Endothelial cell of umbilical vein (primary cell): ENCODE data around the gene ALKBH7. TPM values are rescaled to one million over a fixed set of nuclear protein-coding genes. Genes with fewer than 3 reads are reported as not detected.

Source experiments
- BruUV-seq: library from RNA; stranded (reverse); fragments of 400-500 nt; replicated peaks from 2 replicates; lab custom pipeline; 2021; lab: Mats Ljungman, UMichigan
- CTCF ChIA-PET: fragments of 300-600, 350-600 bp; sonication (Branson Sonifier 250); formaldehyde crosslinking; loops from one replicate; lab custom pipeline; 2021; ENCODE audit warnings: antibody characterized with exemption, inconsistent platforms; lab: Charles Lee
- POLR2A ChIA-PET: fragments of 300-600, 350-600 bp; sonication (Branson Sonifier 250); formaldehyde crosslinking; loops from one replicate; lab custom pipeline; 2021; ENCODE audit warnings: antibody characterized with exemption, inconsistent platforms; lab: Charles Lee
- DNase-seq: peaks from one replicate; pipeline ENCODE4 v3.0.0-alpha.2; 2011; ENCODE audit warnings: low read depth, low spot score
- FAIRE-seq: peaks from 2 replicates; lab custom pipeline; 2011; peaks lifted over from hg19 to GRCh38; lab: Jason Lieb, UNC
- H2AFZ ChIP-seq: 2 replicates; pipeline ENCODE4 v1.6.0; 2012; ENCODE audit warnings: low read depth, low read length, control low read depth, inconsistent platforms
- H3K27ac ChIP-seq: 2 replicates; pipeline ENCODE4 v1.5.1; 2011; ENCODE audit warnings: low read depth, mild to moderate bottlenecking, control low read depth, low read length, moderate library complexity; ENCODE audit not compliant: insufficient read depth
- H3K27me3 ChIP-seq, 2 experiments: 2 replicates each; pipeline versions ENCODE4 v1.6.0 to v1.6.1; 2011; ENCODE audit warnings: low read length in 2 of 2, mixed read lengths in 1 of 2; ENCODE audit not compliant: control insufficient read depth in 2 of 2, insufficient read depth in 2 of 2
- H3K36me3 ChIP-seq, 2 experiments: 2 replicates in 1 of 2; 3 replicates in 1 of 2; pipeline ENCODE4 v1.5.1; 2011; ENCODE audit warnings: low read length in 2 of 2, mild to moderate bottlenecking in 1 of 2, moderate library complexity in 1 of 2; ENCODE audit not compliant: control insufficient read depth in 2 of 2, insufficient read depth in 2 of 2; ENCODE audit errors: extremely low read depth in 1 of 2
- H3K4me1 ChIP-seq: 3 replicates; pipeline ENCODE4 v1.5.1; 2011; ENCODE audit warnings: mild to moderate bottlenecking, low read length; ENCODE audit not compliant: control insufficient read depth, insufficient read depth; ENCODE audit errors: extremely low read depth
- H3K4me2 ChIP-seq: 2 replicates; pipeline ENCODE4 v1.6.1; 2011; ENCODE audit warnings: low read length, control low read depth, mixed read lengths; ENCODE audit not compliant: insufficient read depth
- H3K4me3 ChIP-seq, 3 experiments: fragments of 200-600 bp in 1 of 3; sonication (generic), shearing (Covaris generic) in 1 of 3; replicated peaks in 1 of 3; 2 replicates each; pipeline ENCODE4 v1.5.1; 2011 to 2016; ENCODE audit warnings: control low read depth in 3 of 3, low read length in 3 of 3, mild to moderate bottlenecking in 2 of 3, inconsistent platforms in 1 of 3, low read depth in 1 of 3, moderate library complexity in 1 of 3; ENCODE audit not compliant: insufficient read depth in 1 of 3
- H3K79me2 ChIP-seq: 2 replicates; pipeline ENCODE4 v1.6.0; 2012; ENCODE audit warnings: low read length, inconsistent platforms; ENCODE audit not compliant: control insufficient read depth, insufficient read depth
- H3K9ac ChIP-seq: replicated peaks from 2 replicates; pipeline ENCODE3; 2011; ENCODE audit warnings: low read length, control low read depth; ENCODE audit not compliant: insufficient read depth; ENCODE audit errors: extremely low read depth
- H3K9me1 ChIP-seq: replicated peaks from 3 replicates; pipeline ENCODE4 v1.6.0; 2011; ENCODE audit warnings: mild to moderate bottlenecking, low read length; ENCODE audit not compliant: control insufficient read depth, insufficient read depth; ENCODE audit errors: extremely low read depth
- H3K9me3 ChIP-seq: replicated peaks from 2 replicates; pipeline ENCODE4 v1.5.1; 2012; ENCODE audit warnings: low read length, inconsistent platforms; ENCODE audit not compliant: control insufficient read depth, insufficient read depth
- H4K20me1 ChIP-seq: replicated peaks from 2 replicates; pipeline ENCODE3; 2011; ENCODE audit warnings: mild to moderate bottlenecking, low read length; ENCODE audit not compliant: control insufficient read depth, insufficient read depth; ENCODE audit errors: extremely low read depth
- MYC ChIP-seq: IDR thresholded peaks from one replicate; pipeline ENCODE4 v1.6.1; 2011; ENCODE audit warnings: mild to moderate bottlenecking, low read depth, low read length
- POLR2AphosphoS5 ChIP-seq: IDR thresholded peaks from 2 replicates; pipeline ENCODE4 v1.6.1; 2012; ENCODE audit warnings: low read depth, mild to moderate bottlenecking, control low read depth, low read length, moderate library complexity; ENCODE audit not compliant: insufficient read depth
- dilution Hi-C: fragments of 300-500 bp; cut with MboI; formaldehyde crosslinking; loops from one replicate; pipeline ENCODE4 v1.15.0; 2019; ENCODE audit warnings: low sequenced_read_pairs; ENCODE audit not compliant: extremely low pct_ligation_motif_present
- intact Hi-C: fragments of 100-400 bp; cut with micrococcal nuclease; formaldehyde crosslinking; loops from one replicate; pipeline ENCODE4 v1.10.0; 2022
- microRNA-seq: library from miRNA; unstranded; fragments of <30 nt; microRNA quantifications from one replicate; pipeline ENCODE4 v1.2.0, GENCODE V29; 2021; ENCODE audit warnings: borderline number of aligned reads, borderline replicate concordance
- polyA plus RNA-seq, 4 experiments: library from polyadenylated mRNA; depleted of rRNA in 3 of 4; stranded (reverse) in 3 of 4; unstranded in 1 of 4; fragments of >200 nt; gene quantifications; 2 replicates each; pipeline versions ENCODE4 v1.2.1 to v1.2.3, GENCODE V29; 2011 to 2012; ENCODE audit warnings: missing spikeins in 1 of 4
- small RNA-seq: library from RNA; depleted of rRNA; stranded (forward); fragments of <200 nt; gene quantifications from one replicate; pipeline ENCODE3, GENCODE V24; 2012; ENCODE audit warnings: low replicate concordance, low read depth; ENCODE audit not compliant: insufficient read depth, insufficient read length
- total RNA-seq: library from RNA; stranded (reverse); gene quantifications from 2 replicates; pipeline ENCODE4 v1.2.3, GENCODE V29; 2021
- TF ChIP-seq, protein P1 (sequence below): IDR thresholded peaks from 2 replicates; pipeline ENCODE4 v1.6.1; 2011; ENCODE audit not compliant: insufficient read depth, insufficient read length

Gene ALKBH7
- total and polyA plus RNA-seq, 2 donors (not counting 3 experiments of a cell fraction or from before 2014, with no cell fraction given) = 48.8 to 59.4 TPM

DNA sequence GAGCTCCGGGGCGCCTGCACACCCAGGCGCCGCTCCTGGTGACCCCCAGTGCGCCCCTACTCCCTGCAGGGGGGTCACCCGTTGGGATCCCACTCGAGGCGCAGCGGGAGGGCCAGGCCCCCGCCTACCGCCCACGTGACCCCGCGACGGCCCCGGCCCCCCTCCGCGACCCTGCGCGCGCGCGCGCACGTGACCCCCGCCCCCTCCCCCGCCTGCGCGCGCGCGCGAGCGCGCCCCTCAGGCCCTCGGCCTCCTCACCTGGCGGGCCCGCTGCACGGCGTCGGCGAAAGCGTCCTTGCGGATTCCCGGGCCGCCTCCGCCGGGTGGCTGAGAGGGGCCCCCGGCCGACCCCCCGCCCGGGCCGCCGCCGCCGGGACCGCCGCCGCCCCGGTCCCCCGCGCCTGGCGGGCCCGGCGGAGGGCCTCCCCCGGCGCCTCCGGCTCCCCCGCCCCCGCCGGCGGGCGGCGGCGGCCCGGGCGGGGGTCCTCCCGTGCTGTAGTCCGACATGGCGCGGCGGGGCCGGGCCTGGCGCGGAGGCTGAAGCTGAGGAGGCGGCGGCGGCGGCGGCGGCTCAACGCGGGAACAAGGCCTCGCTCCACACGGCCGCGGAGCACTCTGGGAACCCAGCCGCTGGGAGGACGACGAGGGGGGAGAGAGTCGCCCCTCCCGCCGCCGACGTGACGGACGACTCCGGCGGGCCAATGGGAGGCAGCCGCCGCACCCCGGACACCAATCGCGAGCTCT lies 51.8 kb downstream of the ALKBH7 start, which contains the start of gene KHSRP:
TSS of gene KHSRP (minus strand) at position 617 of the 744 bp plus-strand sequence. CDS start at position 507, 110 bp downstream.
- Histone ChIP-seq H4K20me1 (peaks cover 3% of the 10 kb centered on the region), H3K9me3 (no peaks in the 10 kb centered on the region), H3K4me1 (peaks cover 8% of the 10 kb centered on the region), H3K9me1 (no peaks in the 10 kb centered on the region), H3K36me3 (peaks cover 10 to 26% of the 10 kb centered on the region in 2 experiments), H3K9ac (peak within 1 kb of the TSS; percentile 84), H3K4me2 (peak within 1 kb of the TSS; percentile 87), H3K4me3 (peak within 1 kb of the TSS; percentile 79 to 94 (median 80)), H3K27me3 (no peaks in the 10 kb centered on the region), H3K79me2 (peaks cover 49% of the 10 kb centered on the region), H3K27ac (peak within 1 kb of the TSS; percentile 6), H2AFZ (peak within 1 kb of the TSS; percentile 67)
- no peak for FAIRE-seq
- DNase-seq = no peak
- ChIA-PET CTCF (interaction anchor here (0.8 to 1.5 kb wide), 7 partner anchors 12 to 376 kb away, joined by 3 to 5 read pairs (median 3); partner anchors contain the start of genes ALKBH7 and SLC25A23), POLR2A (interaction anchor here (0.6 to 1.5 kb wide), 3 partner anchors 15 to 92 kb away, joined by 3 to 6 read pairs (median 4); partner anchors contain the start of gene ALKBH7)
- intact Hi-C loops (loop anchor here (5.0 to 10.0 kb wide), 3 partner anchors 260 to 377 kb away; partner anchors contain the start of genes GPR108 and TRIP10), dilution Hi-C loops (no loop called here)
- no TSS peak for BruUV-seq
- TF ChIP-seq POLR2AphosphoS5 = peak; percentile 57
- no peak for TF ChIP-seq MYC
- TF ChIP-seq, protein P1, sequence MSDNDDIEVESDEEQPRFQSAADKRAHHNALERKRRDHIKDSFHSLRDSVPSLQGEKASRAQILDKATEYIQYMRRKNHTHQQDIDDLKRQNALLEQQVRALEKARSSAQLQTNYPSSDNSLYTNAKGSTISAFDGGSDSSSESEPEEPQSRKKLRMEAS = no peak

Small RNA genes within 50 kb of the gene (microRNA-seq; reads per million reads assigned to microRNA genes)
- gene MIR3940 (16.9 reads per million, percentile 33 among the genes with 10 or more reads in this experiment), gene MIR6790 (not detected), gene MIR6885 (not detected)

Small RNA genes within 50 kb of the gene (small RNA-seq; reads per million reads assigned to genes)
- gene MIR6790 (not detected), gene MIR6885 (not detected)

Other genes starting within 250 kb of the ALKBH7 start
- gene ACSBG2, start 237.1 kb upstream of the ALKBH7 start, total RNA-seq = not detected in 2 replicates
- gene ACSBG2, start 237.1 kb upstream of the ALKBH7 start, polyA plus RNA-seq = not detected in 2 replicates
- gene MLLT1, start 92.8 kb upstream of the ALKBH7 start, total RNA-seq = 79.2 and 84.8 TPM in 2 replicates
- 43.9 and 52.9 TPM in 2 replicates for gene MLLT1, start 92.8 kb upstream of the ALKBH7 start, polyA plus RNA-seq
- not detected in 2 replicates for gene ACER1, start 39.2 kb upstream of the ALKBH7 start, total RNA-seq
- 0.04 TPM in 1 of 2 replicates, not detected in the other for gene ACER1, start 39.2 kb upstream of the ALKBH7 start, polyA plus RNA-seq
- gene CLPP, start 11.3 kb upstream of the ALKBH7 start, total RNA-seq = 120 and 137 TPM in 2 replicates
- 314 and 533 TPM in 2 replicates for gene CLPP, start 11.3 kb upstream of the ALKBH7 start, polyA plus RNA-seq
- gene PSPN, start 3.1 kb downstream of the ALKBH7 start, total RNA-seq = 1.0 and 1.2 TPM in 2 replicates
- gene PSPN, start 3.1 kb downstream of the ALKBH7 start, polyA plus RNA-seq = 0.73 and 0.84 TPM in 2 replicates
- 56.4 and 58.2 TPM in 2 replicates for gene GTF2F1, start 20.4 kb downstream of the ALKBH7 start, total RNA-seq
- gene GTF2F1, start 20.4 kb downstream of the ALKBH7 start, polyA plus RNA-seq = 37.7 and 44.8 TPM in 2 replicates
- gene KHSRP, start 52.0 kb downstream of the ALKBH7 start, total RNA-seq = 367 and 372 TPM in 2 replicates
- gene KHSRP, start 52.0 kb downstream of the ALKBH7 start, polyA plus RNA-seq = 98.0 and 98.3 TPM in 2 replicates
- gene SLC25A41, start 61.0 kb downstream of the ALKBH7 start, total RNA-seq = 0.39 TPM in 1 of 2 replicates, not detected in the other
- 0.06 and 0.21 TPM in 2 replicates for gene SLC25A41, start 61.0 kb downstream of the ALKBH7 start, polyA plus RNA-seq
- gene SLC25A23, start 87.0 kb downstream of the ALKBH7 start, total RNA-seq = 33.5 and 37.6 TPM in 2 replicates
- 10.2 and 12.8 TPM in 2 replicates for gene SLC25A23, start 87.0 kb downstream of the ALKBH7 start, polyA plus RNA-seq
- gene CRB3, start 91.5 kb downstream of the ALKBH7 start, total RNA-seq = not detected in 2 replicates
- gene CRB3, start 91.5 kb downstream of the ALKBH7 start, polyA plus RNA-seq = not detected in 2 replicates
- gene DENND1C, start 109.0 kb downstream of the ALKBH7 start, total RNA-seq = not detected in 2 replicates
- gene DENND1C, start 109.0 kb downstream of the ALKBH7 start, polyA plus RNA-seq = not detected in 2 replicates
- gene TUBB4A, start 129.5 kb downstream of the ALKBH7 start, total RNA-seq = not detected in 2 replicates
- gene TUBB4A, start 129.5 kb downstream of the ALKBH7 start, polyA plus RNA-seq = not detected in 2 replicates
- gene TNFSF9, start 158.2 kb downstream of the ALKBH7 start, total RNA-seq = 0.53 and 0.72 TPM in 2 replicates
- gene TNFSF9, start 158.2 kb downstream of the ALKBH7 start, polyA plus RNA-seq = 0.52 and 0.88 TPM in 2 replicates
- gene CD70, start 218.4 kb downstream of the ALKBH7 start, total RNA-seq = not detected in 2 replicates
- 0.10 TPM in 1 of 2 replicates, not detected in the other for gene CD70, start 218.4 kb downstream of the ALKBH7 start, polyA plus RNA-seq